Trophoblast cell (in vitro differentiated cells and primary cell): ENCODE data around the gene SRD5A3.

Source experiments
- DNase-seq, 2 donors: peaks; one replicate each; pipeline ENCODE4 v3.0.0-alpha.2; 2016
- H2AFZ ChIP-seq: 2 replicates; pipeline ENCODE4 v1.6.1; 2013; ENCODE audit warnings: low read length, moderate library complexity, mild to moderate bottlenecking; ENCODE audit not compliant: insufficient read depth, poor library complexity
- H2AK5ac ChIP-seq: 2 replicates; pipeline ENCODE4 v1.6.1; 2013; ENCODE audit warnings: mild to moderate bottlenecking, low read length
- H2BK120ac ChIP-seq: 2 replicates; pipeline ENCODE4 v1.6.1; 2013; ENCODE audit warnings: low read length, mild to moderate bottlenecking, moderate library complexity; ENCODE audit not compliant: insufficient read depth, poor library complexity
- H2BK12ac ChIP-seq: 2 replicates; pipeline ENCODE4 v1.6.1; 2013; ENCODE audit warnings: mild to moderate bottlenecking, low read length, moderate library complexity
- H2BK5ac ChIP-seq: 2 replicates; pipeline ENCODE4 v1.6.1; 2013; ENCODE audit warnings: low read length, low read depth, moderate library complexity, mild to moderate bottlenecking; ENCODE audit not compliant: poor library complexity
- H3K14ac ChIP-seq: 2 replicates; pipeline ENCODE4 v1.6.1; 2013; ENCODE audit warnings: mild to moderate bottlenecking, low read length
- H3K18ac ChIP-seq: 2 replicates; pipeline ENCODE4 v1.6.1; 2013; ENCODE audit warnings: mild to moderate bottlenecking, low read length
- H3K23ac ChIP-seq: 2 replicates; pipeline ENCODE4 v1.6.1; 2013; ENCODE audit warnings: low read length
- H3K27ac ChIP-seq: 2 replicates; pipeline ENCODE4 v1.5.1; 2013; ENCODE audit warnings: low read depth, mild to moderate bottlenecking, inconsistent platforms, low read length, moderate library complexity
- H3K27me3 ChIP-seq: 2 replicates; pipeline ENCODE4 v1.6.1; 2013; ENCODE audit warnings: inconsistent platforms, mild to moderate bottlenecking, low read length, moderate library complexity; ENCODE audit not compliant: insufficient read depth
- H3K36me3 ChIP-seq, 2 experiments: 1 replicate in 1 of 2; 2 replicates in 1 of 2; pipeline ENCODE4 v1.6.1; 2013; ENCODE audit warnings: low read length in 2 of 2, mild to moderate bottlenecking in 2 of 2, moderate library complexity in 1 of 2; ENCODE audit not compliant: insufficient read depth in 2 of 2, control insufficient read depth in 1 of 2
- H3K4ac ChIP-seq: 2 replicates; pipeline ENCODE4 v1.6.1; 2013; ENCODE audit warnings: low read depth, mild to moderate bottlenecking, low read length, moderate library complexity
- H3K4me1 ChIP-seq, 2 experiments: 1 replicate in 1 of 2; 2 replicates in 1 of 2; pipeline ENCODE4 v1.6.1; 2013; ENCODE audit warnings: low read length in 2 of 2, mild to moderate bottlenecking in 2 of 2, moderate library complexity in 1 of 2; ENCODE audit not compliant: insufficient read depth in 2 of 2, control insufficient read depth in 1 of 2
- H3K4me2 ChIP-seq: 2 replicates; pipeline ENCODE4 v1.6.1; 2013; ENCODE audit warnings: inconsistent platforms, mild to moderate bottlenecking, low read length, moderate library complexity
- H3K4me3 ChIP-seq: 2 replicates; pipeline ENCODE4 v1.5.1; 2013; ENCODE audit warnings: mild to moderate bottlenecking, low read depth, low read length, inconsistent platforms
- H3K79me1 ChIP-seq: one replicate; pipeline ENCODE4 v1.6.1; 2013; ENCODE audit warnings: low read length
- H3K79me2 ChIP-seq: 2 replicates; pipeline ENCODE4 v1.6.1; 2013; ENCODE audit warnings: low read length, mild to moderate bottlenecking; ENCODE audit not compliant: control insufficient read depth, insufficient read depth, poor library complexity
- H3K9ac ChIP-seq: 2 replicates; pipeline ENCODE4 v1.6.1; 2013; ENCODE audit warnings: mild to moderate bottlenecking, low read length
- H3K9me3 ChIP-seq: 2 replicates; pipeline ENCODE4 v1.6.1; 2013; ENCODE audit warnings: low read depth, mild to moderate bottlenecking, control low read depth, inconsistent platforms, low read length; ENCODE audit not compliant: insufficient read depth
- H4K12ac ChIP-seq: 2 replicates; pipeline ENCODE4 v1.6.1; 2013; ENCODE audit warnings: low read depth, mild to moderate bottlenecking, low read length, moderate library complexity
- H4K8ac ChIP-seq: 2 replicates; pipeline ENCODE4 v1.6.1; 2013; ENCODE audit warnings: low read depth, mild to moderate bottlenecking, low read length, moderate library complexity
- H4K91ac ChIP-seq: one replicate; pipeline ENCODE4 v1.6.1; 2013; ENCODE audit warnings: low read depth, mild to moderate bottlenecking, low read length, moderate library complexity
- WGBS: extraction: QIAGEN DNeasy Blood & Tissue Kit; methylation state at CpG from one replicate; pipeline ENCODE4 v1.1.7; 2013; ENCODE audit warnings: missing lambda C conversion rate; ENCODE audit not compliant: insufficient read length, insufficient coverage; ENCODE audit errors: extremely low coverage; 5-methylcytosine and 5-hydroxymethylcytosine counted together

Gene SRD5A3

DNA sequence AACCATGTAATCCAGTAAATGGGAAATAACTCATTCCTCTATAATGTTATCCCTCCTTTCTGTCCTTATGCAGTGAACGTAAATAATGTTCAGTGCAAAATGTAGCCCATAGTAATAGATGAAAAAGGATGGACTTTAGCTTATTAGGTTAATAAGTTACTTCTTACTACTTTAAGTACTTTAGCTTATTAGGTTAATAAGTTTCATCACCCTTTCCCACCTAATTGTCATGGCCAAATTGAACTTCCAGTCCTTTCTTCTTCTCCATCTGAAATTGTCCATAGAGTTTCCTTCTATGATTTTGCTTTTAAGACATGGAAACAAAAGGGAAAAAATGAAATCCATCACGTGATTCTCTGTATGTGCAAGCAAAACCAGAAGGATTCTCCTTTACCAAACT lies 34.5 kb downstream of the SRD5A3 start:
- Histone ChIP-seq H2BK120ac (no peak overlapping the region), H3K79me1 (no peaks in the 10 kb centered on the region), H3K18ac (no peak overlapping the region), H3K27ac (no peak overlapping the region), H3K9me3 (no peaks in the 10 kb centered on the region), H4K8ac (no peak overlapping the region), H4K91ac (no peak overlapping the region), H4K12ac (no peak overlapping the region), H3K14ac (no peak overlapping the region), H3K4me3 (no peak overlapping the region), H3K36me3 (no peaks in the 10 kb centered on the region), H3K79me2 (no peaks in the 10 kb centered on the region), H3K9ac (no peak overlapping the region), H3K23ac (no peak overlapping the region), H3K4me2 (no peak overlapping the region), H3K4me1 (peaks cover 0 to 5% of the 10 kb centered on the region in 2 experiments), H3K27me3 (no peaks in the 10 kb centered on the region), H2AFZ (no peak overlapping the region), H3K4ac (no peak overlapping the region), H2BK12ac (no peak overlapping the region), H2AK5ac (no peak overlapping the region), H2BK5ac (no peak overlapping the region)
- WGBS: no CpG with 5 or more reads among the region's 2 CpGs
- DNase-seq: no peak

DNA sequence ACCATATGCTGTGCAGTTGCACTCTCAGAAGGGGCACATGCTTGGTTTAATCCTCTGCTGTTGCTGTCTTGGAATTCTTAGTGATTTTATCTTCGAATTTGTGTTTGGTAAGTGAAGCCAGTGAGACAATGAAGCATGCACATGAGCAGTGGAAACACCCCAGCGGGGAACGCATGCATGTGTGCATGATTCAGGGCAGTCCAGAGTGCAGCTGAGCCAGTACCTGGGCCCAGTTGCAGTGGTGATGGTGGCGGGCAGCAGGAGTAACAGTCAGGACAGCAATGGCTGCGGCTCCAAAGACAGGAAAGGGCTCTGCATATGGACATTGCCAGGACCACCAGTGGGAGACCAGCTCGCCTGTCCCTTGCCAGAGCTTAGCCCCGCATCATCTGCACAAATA lies 35.5 kb downstream of the SRD5A3 start:
- Histone ChIP-seq H3K36me3 (no peaks in the 10 kb centered on the region), H3K4me2 (no peak overlapping the region), H3K9me3 (no peaks in the 10 kb centered on the region), H4K91ac (no peak overlapping the region), H4K8ac (no peak overlapping the region), H2AFZ (no peak overlapping the region), H3K4me1 (peaks cover 0 to 5% of the 10 kb centered on the region in 2 experiments), H3K18ac (no peak overlapping the region), H3K9ac (no peak overlapping the region), H3K4ac (no peak overlapping the region), H3K79me2 (no peaks in the 10 kb centered on the region), H3K4me3 (no peak overlapping the region), H3K23ac (no peak overlapping the region), H3K27ac (no peak overlapping the region), H2BK5ac (no peak overlapping the region), H3K79me1 (no peaks in the 10 kb centered on the region), H2BK120ac (no peak overlapping the region), H4K12ac (no peak overlapping the region), H3K27me3 (no peaks in the 10 kb centered on the region), H3K14ac (no peak overlapping the region), H2BK12ac (no peak overlapping the region), H2AK5ac (no peak overlapping the region)
- no CpG with 5 or more reads among the region's 7 CpGs for whole genome bisulfite sequencing
- DNase-seq: no peak

- WGBS: no CpG with 5 or more reads among the region's 3 CpGs
- no peak overlapping the region for H2BK120ac ChIP-seq
- no peak overlapping the region for H4K12ac ChIP-seq
Measured at GRCh38 chr4:55382488-55383003, 36.5 kb downstream of the SRD5A3 start.

GRCh38 chr4:55385201-55385649 lies 39.2 kb downstream of the SRD5A3 start:
- Histone ChIP-seq H4K8ac (no peak overlapping the region), H3K14ac (no peak overlapping the region), H3K4me2 (no peak overlapping the region), H3K23ac (no peak overlapping the region), H3K18ac (no peak overlapping the region), H3K4me1 (peaks cover 0 to 5% of the 10 kb centered on the region in 2 experiments), H3K79me2 (no peaks in the 10 kb centered on the region), H2AK5ac (no peak overlapping the region), H3K27me3 (no peaks in the 10 kb centered on the region), H3K4me3 (no peak overlapping the region), H3K36me3 (no peaks in the 10 kb centered on the region), H2AFZ (no peak overlapping the region), H4K91ac (no peak overlapping the region), H3K9me3 (no peaks in the 10 kb centered on the region), H3K79me1 (no peaks in the 10 kb centered on the region), H4K12ac (no peak overlapping the region), H3K27ac (peak overlapping the region; percentile 47), H2BK12ac (no peak overlapping the region), H3K9ac (no peak overlapping the region), H2BK5ac (no peak overlapping the region), H3K4ac (no peak overlapping the region), H2BK120ac (no peak overlapping the region)
- no CpG with 5 or more reads among the region's 3 CpGs for WGBS
- peak in 1 of 2 donors; percentile 56 for DNase-seq

More at GRCh38 chr4:55382488-55383003, 36.5 kb downstream of the SRD5A3 start:
- no peak overlapping the region for H3K27ac ChIP-seq
- no peaks in the 10 kb centered on the region for H3K27me3 ChIP-seq
- no peak overlapping the region for H3K14ac ChIP-seq
- H3K4me3 ChIP-seq: no peak overlapping the region
- H3K4me2 ChIP-seq: no peak overlapping the region
- no peak overlapping the region for H2AFZ ChIP-seq
- no peak overlapping the region for H4K8ac ChIP-seq
- H2BK5ac ChIP-seq: no peak overlapping the region
- H4K91ac ChIP-seq: no peak overlapping the region
- H3K79me2 ChIP-seq: no peaks in the 10 kb centered on the region
- H3K4me1 ChIP-seq: peaks cover 0 to 5% of the 10 kb centered on the region in 2 experiments
- H3K9ac ChIP-seq: no peak overlapping the region
- H3K36me3 ChIP-seq: no peaks in the 10 kb centered on the region
- no peak overlapping the region for H3K4ac ChIP-seq
- DNase-seq: no peak
- H3K23ac ChIP-seq: no peak overlapping the region
- no peaks in the 10 kb centered on the region for H3K79me1 ChIP-seq
- no peak overlapping the region for H2AK5ac ChIP-seq
- no peaks in the 10 kb centered on the region for H3K9me3 ChIP-seq
- no peak overlapping the region for H2BK12ac ChIP-seq
- H3K18ac ChIP-seq: no peak overlapping the region
